ENCODE data around the gene POMC. TPM values are rescaled to one million over a fixed set of nuclear protein-coding genes. Genes with fewer than 3 reads are reported as not detected.

POMC gene
- total RNA-seq, 1 donor from 2014 or later, result 0.29 TPM

- DNase-seq, result no peak
- peaks cover 8% of the 10 kb centered on the region for H3K4me1 Mint-ChIP-seq (ENCODE audit: low read depth, unreplicated experiment)
- no peaks in the 10 kb centered on the region for H3K9me3 Mint-ChIP-seq (ENCODE audit: unreplicated experiment)
- H3K4me3 Mint-ChIP-seq (ENCODE audit: unreplicated experiment), result no peak overlapping the region
- H3K27me3 Mint-ChIP-seq (ENCODE audit: unreplicated experiment), result no peaks in the 10 kb centered on the region
- H3K36me3 Mint-ChIP-seq (ENCODE audit: unreplicated experiment), result no peaks in the 10 kb centered on the region
- no peak overlapping the region for H3K27ac Mint-ChIP-seq (ENCODE audit: unreplicated experiment)
- TF ChIP-seq CTCF (IDR thresholded peaks at IDR 0.05; ENCODE audit: partially characterized antibody, unreplicated experiment), result no peak
Observed at GRCh38 chr2:25116956-25117355, 51.4 kb downstream of the POMC start.

GRCh38 chr2:25115902-25116301 lies 52.5 kb downstream of the POMC start:
- H3K27me3 Mint-ChIP-seq (ENCODE audit: unreplicated experiment), result peaks cover 2% of the 10 kb centered on the region

GRCh38 chr2:25115249-25115883 lies 53.0 kb downstream of the POMC start:
- no peaks in the 10 kb centered on the region for H3K9me3 Mint-ChIP-seq (ENCODE audit: unreplicated experiment)
- H3K27me3 Mint-ChIP-seq (ENCODE audit: unreplicated experiment), result peaks cover 2% of the 10 kb centered on the region
- no peaks in the 10 kb centered on the region for H3K36me3 Mint-ChIP-seq (ENCODE audit: unreplicated experiment)
- TF ChIP-seq CTCF (IDR thresholded peaks at IDR 0.05; ENCODE audit: partially characterized antibody, unreplicated experiment), result no peak
- peaks cover 14% of the 10 kb centered on the region for H3K4me1 Mint-ChIP-seq (ENCODE audit: low read depth, unreplicated experiment)
- H3K4me3 Mint-ChIP-seq (ENCODE audit: unreplicated experiment), result no peak overlapping the region
- H3K27ac Mint-ChIP-seq (ENCODE audit: unreplicated experiment), result no peak overlapping the region
- no peak for DNase-seq

More at GRCh38 chr2:25115902-25116301, 52.5 kb downstream of the POMC start:
- no peaks in the 10 kb centered on the region for H3K9me3 Mint-ChIP-seq (ENCODE audit: unreplicated experiment)
- H3K27ac Mint-ChIP-seq (ENCODE audit: unreplicated experiment), result no peak overlapping the region
- H3K36me3 Mint-ChIP-seq (ENCODE audit: unreplicated experiment), result no peaks in the 10 kb centered on the region
- TF ChIP-seq CTCF (IDR thresholded peaks at IDR 0.05; ENCODE audit: partially characterized antibody, unreplicated experiment), result no peak
- H3K4me3 Mint-ChIP-seq (ENCODE audit: unreplicated experiment), result no peak overlapping the region
- peaks cover 13% of the 10 kb centered on the region for H3K4me1 Mint-ChIP-seq (ENCODE audit: low read depth, unreplicated experiment)
- DNase-seq, result no peak

GRCh38 chr2:25112113-25112512 lies 56.3 kb downstream of the POMC start:
- Mint-ChIP-seq H3K4me3 (ENCODE audit: unreplicated experiment) (no peak overlapping the region), H3K9me3 (ENCODE audit: unreplicated experiment) (no peaks in the 10 kb centered on the region), H3K36me3 (ENCODE audit: unreplicated experiment) (no peaks in the 10 kb centered on the region), H3K4me1 (ENCODE audit: low read depth, unreplicated experiment) (peaks cover 17% of the 10 kb centered on the region), H3K27me3 (ENCODE audit: unreplicated experiment) (peaks cover 2% of the 10 kb centered on the region), H3K27ac (ENCODE audit: unreplicated experiment) (peak overlapping the region; percentile 13)
- TF ChIP-seq CTCF (IDR thresholded peaks at IDR 0.05; ENCODE audit: partially characterized antibody, unreplicated experiment), result no peak
- DNase-seq, result peak; percentile 37

Other genes with a start within 250 kb of the POMC start
- 76.2 TPM for gene ADCY3, start 248.3 kb downstream of the POMC start, total RNA-seq (ENCODE audit: unreplicated experiment)
- 17.9 TPM for gene DNAJC27, start 196.6 kb downstream of the POMC start, total RNA-seq (ENCODE audit: unreplicated experiment)
- 22.9 TPM for gene EFR3B, start 126.5 kb downstream of the POMC start, total RNA-seq (ENCODE audit: unreplicated experiment)
- gene DNMT3A, start 173.3 kb upstream of the POMC start, total RNA-seq (ENCODE audit: unreplicated experiment), result 175 TPM